ENCODE data around the gene PRKCQ.

DNA sequence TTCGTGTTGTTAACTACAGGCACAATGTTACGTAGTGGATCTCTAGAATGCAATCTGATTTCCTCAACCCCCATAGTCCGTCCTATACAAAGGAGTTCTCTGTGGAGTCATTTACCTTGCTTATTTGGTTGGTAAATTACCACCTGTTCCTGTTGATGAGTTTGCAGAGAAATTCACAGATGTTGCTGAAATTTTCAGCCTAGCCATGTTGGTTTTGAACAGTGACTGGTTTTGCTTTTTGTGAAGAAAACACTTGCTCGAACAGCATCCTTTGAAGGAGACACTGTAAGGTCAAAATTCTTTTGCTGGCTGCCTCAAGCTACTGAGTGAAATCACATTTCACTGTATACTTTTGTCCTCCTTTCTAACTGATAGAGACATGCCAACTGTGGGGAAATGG lies 15.4 kb upstream of the PRKCQ start:
- TF ChIP-seq, protein P1, sequence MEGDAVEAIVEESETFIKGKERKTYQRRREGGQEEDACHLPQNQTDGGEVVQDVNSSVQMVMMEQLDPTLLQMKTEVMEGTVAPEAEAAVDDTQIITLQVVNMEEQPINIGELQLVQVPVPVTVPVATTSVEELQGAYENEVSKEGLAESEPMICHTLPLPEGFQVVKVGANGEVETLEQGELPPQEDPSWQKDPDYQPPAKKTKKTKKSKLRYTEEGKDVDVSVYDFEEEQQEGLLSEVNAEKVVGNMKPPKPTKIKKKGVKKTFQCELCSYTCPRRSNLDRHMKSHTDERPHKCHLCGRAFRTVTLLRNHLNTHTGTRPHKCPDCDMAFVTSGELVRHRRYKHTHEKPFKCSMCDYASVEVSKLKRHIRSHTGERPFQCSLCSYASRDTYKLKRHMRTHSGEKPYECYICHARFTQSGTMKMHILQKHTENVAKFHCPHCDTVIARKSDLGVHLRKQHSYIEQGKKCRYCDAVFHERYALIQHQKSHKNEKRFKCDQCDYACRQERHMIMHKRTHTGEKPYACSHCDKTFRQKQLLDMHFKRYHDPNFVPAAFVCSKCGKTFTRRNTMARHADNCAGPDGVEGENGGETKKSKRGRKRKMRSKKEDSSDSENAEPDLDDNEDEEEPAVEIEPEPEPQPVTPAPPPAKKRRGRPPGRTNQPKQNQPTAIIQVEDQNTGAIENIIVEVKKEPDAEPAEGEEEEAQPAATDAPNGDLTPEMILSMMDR (IDR thresholded peaks at IDR 0.05; ENCODE audit: low read depth, low read length, missing input control): no peak
- TF ChIP-seq TAF1 (conservative IDR thresholded peaks at IDR 0.05): no peak

All from liver (tissue), 3 donors.